PC-3 (cell line): ENCODE measurements around the gene PRKACA. TPM values are rescaled to one million over a fixed set of nuclear protein-coding genes. Genes with fewer than 3 reads are reported as not detected.
A peak's percentile ranks its signal among the peaks of the same experiment; 100 is the strongest.
"Not testable (repeated sequence)": the region's sequence is repeated elsewhere in the genome, so short reads cannot be mapped to it uniquely, and the experiment has no call there.

Source experiments
- ATAC-seq: fragments of 200-7000 bp; cut with Tn5 transposase; 2 replicates; pipeline ENCODE4 v1.9.1; 2020; ENCODE audit warnings: mild to moderate bottlenecking, moderate library complexity
- BruUV-seq: library from RNA; stranded (reverse); fragments of 400-500 nt; replicated peaks from 2 replicates; lab custom pipeline; 2021; lab: Mats Ljungman, UMichigan
- CTCF ChIA-PET: fragments of 300-600 bp; sonication (Branson Sonifier 250); formaldehyde crosslinking; loops from one replicate; lab custom pipeline; 2022; ENCODE audit warnings: antibody characterized with exemption; lab: Charles Lee
- POLR2A ChIA-PET: fragments of 300-600 bp; sonication (Branson Sonifier 250); formaldehyde crosslinking; loops from one replicate; lab custom pipeline; 2022; ENCODE audit warnings: antibody characterized with exemption; ENCODE audit not compliant: unreplicated experiment; lab: Charles Lee
- DNase-seq: peaks from one replicate; pipeline ENCODE4 v3.0.0-alpha.2; 2015
- H2AFZ ChIP-seq: fragments of 300-600 bp; sonication (generic); 2 replicates; pipeline ENCODE4 v1.6.0; 2016; ENCODE audit warnings: antibody characterized with exemption, low read length
- H3F3A ChIP-seq: fragments of 300-600 bp; sonication (generic); one replicate; pipeline ENCODE4 v1.6.0; 2017; ENCODE audit warnings: antibody characterized with exemption, low read length, control low read depth, mild to moderate bottlenecking; ENCODE audit not compliant: unreplicated experiment
- H3K27ac ChIP-seq: fragments of 300-600 bp; sonication (generic); 2 replicates; pipeline ENCODE4 v1.5.1; 2016; ENCODE audit warnings: mild to moderate bottlenecking, low read length
- H3K27me3 ChIP-seq: fragments of 300-600 bp; sonication (generic); 2 replicates; pipeline ENCODE4 v1.6.1; 2016; ENCODE audit warnings: low read length, mixed read lengths
- H3K36me3 ChIP-seq: fragments of 300-600 bp; sonication (generic); 2 replicates; pipeline ENCODE4 v1.6.1; 2016; ENCODE audit warnings: low read depth, mixed run types, low read length, mixed read lengths
- H3K4me1 ChIP-seq: fragments of 300-600 bp; sonication (generic); 2 replicates; pipeline ENCODE4 v1.5.1; 2016; ENCODE audit warnings: low read length; ENCODE audit not compliant: insufficient read depth
- H3K4me2 ChIP-seq: fragments of 300-600 bp; sonication (generic); 2 replicates; pipeline ENCODE4 v1.6.0; 2016; ENCODE audit warnings: low read length
- H3K4me3 ChIP-seq: fragments of 300-600 bp; sonication (generic); 2 replicates; pipeline ENCODE4 v1.5.1; 2016; ENCODE audit warnings: mild to moderate bottlenecking, low read length, mixed read lengths
- H3K79me2 ChIP-seq: fragments of 300-600 bp; sonication (generic); 2 replicates; pipeline ENCODE4 v1.6.1; 2017; ENCODE audit warnings: low read length, mixed read lengths
- H3K9ac ChIP-seq: fragments of 300-600 bp; sonication (generic); 2 replicates; pipeline ENCODE4 v1.6.0; 2016; ENCODE audit warnings: mild to moderate bottlenecking, low read length
- H3K9me2 ChIP-seq: fragments of 300-600 bp; sonication (generic); replicated peaks from 2 replicates; pipeline ENCODE4 v1.6.1; 2016; ENCODE audit warnings: mixed run types, low read length, mixed read lengths
- H3K9me3 ChIP-seq: fragments of 300-600 bp; sonication (generic); 2 replicates; pipeline ENCODE4 v1.6.1; 2016; ENCODE audit warnings: low read length, mixed read lengths
- H4K20me1 ChIP-seq: fragments of 300-600 bp; sonication (generic); 2 replicates; pipeline ENCODE4 v1.6.1; 2016; ENCODE audit warnings: low read length, mixed read lengths
- EZH2 ChIP-seq: fragments of 300-600 bp; sonication (generic); IDR thresholded peaks from one replicate; pipeline ENCODE4 v1.6.1; 2017; ENCODE audit warnings: antibody characterized with exemption, mild to moderate bottlenecking, low read length; ENCODE audit not compliant: unreplicated experiment
- EZH2phosphoT487 ChIP-seq: fragments of 300-600 bp; sonication (generic); IDR thresholded peaks from 2 replicates; pipeline ENCODE4 v1.6.1; 2018; ENCODE audit warnings: mild to moderate bottlenecking, antibody characterized with exemption, low read length, borderline replicate concordance
- intact Hi-C: fragments of 100-400 bp; cut with micrococcal nuclease; formaldehyde crosslinking; loops from 2 replicates; pipeline ENCODE4 v1.9.0; 2023
- total RNA-seq: library from RNA; depleted of rRNA; stranded (reverse); fragments of >200 nt; gene quantifications from 2 replicates; pipeline ENCODE4 v1.2.3, GENCODE V29; 2014
- TF ChIP-seq, protein P1 (sequence below): fragments of 300-600 bp; sonication (generic); conservative IDR thresholded peaks from 2 replicates; pipeline ENCODE4 v1.5.1; 2017; ENCODE audit warnings: antibody characterized with exemption, low read depth, mild to moderate bottlenecking, low read length

The PRKACA gene
- total RNA-seq, 1 experiment from 2014 or later = 50.2 TPM

DNA sequence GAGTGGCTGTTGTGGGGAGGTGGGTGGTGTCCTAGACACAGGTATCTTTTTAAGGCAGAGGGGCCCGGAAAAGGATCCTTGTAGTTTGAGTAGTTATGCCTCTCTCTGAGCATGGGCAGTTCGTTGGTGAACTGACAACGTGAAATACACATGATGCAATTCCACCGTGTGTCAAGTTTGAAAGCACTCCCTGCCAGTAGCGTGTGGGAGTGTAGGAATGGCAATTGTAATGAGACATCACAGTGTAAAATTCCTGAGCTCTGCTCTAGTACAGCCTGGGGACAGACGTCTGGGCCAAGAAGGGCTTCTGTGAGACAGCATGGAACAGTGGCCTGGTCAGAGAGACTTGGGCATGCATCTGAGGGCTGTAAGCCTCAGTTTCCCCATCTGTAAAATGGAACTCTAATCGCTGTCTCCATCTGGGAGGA, 29.2 kb upstream of the PRKACA start:
- Histone ChIP-seq H3K4me3 (no peak overlapping the region), H4K20me1 (no peaks in the 10 kb centered on the region), H3F3A (no peaks in the 10 kb centered on the region), H3K9ac (no peak overlapping the region), H3K36me3 (no peaks in the 10 kb centered on the region), H3K27ac (no peak overlapping the region), H3K9me3 (no peaks in the 10 kb centered on the region), H3K27me3 (no peaks in the 10 kb centered on the region), H3K9me2 (no peaks in the 10 kb centered on the region), H3K4me1 (no peaks in the 10 kb centered on the region), H3K79me2 (no peaks in the 10 kb centered on the region), H2AFZ (no peak overlapping the region), H3K4me2 (no peak overlapping the region)
- intact Hi-C loops = no loop called here
- ChIA-PET CTCF (interaction anchor here (0.8 to 1.0 kb wide), 2 partner anchors 10 to 28 kb away, joined by 3 read pairs; partner anchors contain the start of gene ASF1B), POLR2A (no interaction called here)
- ATAC-seq = no peak
- TF ChIP-seq EZH2 (no peak), EZH2phosphoT487 (no peak)
- TF ChIP-seq, protein P1, sequence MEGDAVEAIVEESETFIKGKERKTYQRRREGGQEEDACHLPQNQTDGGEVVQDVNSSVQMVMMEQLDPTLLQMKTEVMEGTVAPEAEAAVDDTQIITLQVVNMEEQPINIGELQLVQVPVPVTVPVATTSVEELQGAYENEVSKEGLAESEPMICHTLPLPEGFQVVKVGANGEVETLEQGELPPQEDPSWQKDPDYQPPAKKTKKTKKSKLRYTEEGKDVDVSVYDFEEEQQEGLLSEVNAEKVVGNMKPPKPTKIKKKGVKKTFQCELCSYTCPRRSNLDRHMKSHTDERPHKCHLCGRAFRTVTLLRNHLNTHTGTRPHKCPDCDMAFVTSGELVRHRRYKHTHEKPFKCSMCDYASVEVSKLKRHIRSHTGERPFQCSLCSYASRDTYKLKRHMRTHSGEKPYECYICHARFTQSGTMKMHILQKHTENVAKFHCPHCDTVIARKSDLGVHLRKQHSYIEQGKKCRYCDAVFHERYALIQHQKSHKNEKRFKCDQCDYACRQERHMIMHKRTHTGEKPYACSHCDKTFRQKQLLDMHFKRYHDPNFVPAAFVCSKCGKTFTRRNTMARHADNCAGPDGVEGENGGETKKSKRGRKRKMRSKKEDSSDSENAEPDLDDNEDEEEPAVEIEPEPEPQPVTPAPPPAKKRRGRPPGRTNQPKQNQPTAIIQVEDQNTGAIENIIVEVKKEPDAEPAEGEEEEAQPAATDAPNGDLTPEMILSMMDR = no peak
- peak; percentile 16 for DNase-seq
- no TSS peak for BruUV-seq

DNA sequence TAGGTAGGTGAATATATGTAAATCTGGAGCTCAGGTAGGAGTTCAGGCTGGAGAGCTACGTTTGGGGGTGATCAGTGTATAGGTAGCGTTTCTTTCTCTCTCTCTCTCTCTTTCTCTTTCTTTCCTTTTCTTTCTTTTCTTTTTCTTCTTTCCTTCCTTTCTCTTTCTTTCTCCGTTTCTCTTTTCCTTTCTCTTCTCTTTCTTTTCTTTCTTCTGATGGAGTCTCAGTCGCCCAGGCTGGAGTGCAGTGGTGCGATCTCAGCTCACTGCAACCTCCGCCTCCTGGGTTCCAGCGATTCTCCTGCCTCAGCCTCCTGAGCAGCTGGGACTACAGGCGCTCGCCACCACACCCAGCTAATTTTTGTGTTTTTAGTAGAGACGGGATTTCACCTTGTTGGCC, 28.6 kb upstream of the PRKACA start:
- H3K4me1 ChIP-seq, DNase-seq, intact Hi-C loops, H3K9me3 ChIP-seq, BruUV-seq, H3K9ac ChIP-seq, H3K27me3 ChIP-seq, H3K79me2 ChIP-seq, H3K9me2 ChIP-seq, H2AFZ ChIP-seq, H3K4me3 ChIP-seq, H3K36me3 ChIP-seq, H3K27ac ChIP-seq, POLR2A ChIA-PET, ATAC-seq, H3F3A ChIP-seq, H3K4me2 ChIP-seq, H4K20me1 ChIP-seq: not testable (repeated sequence)
- CTCF ChIA-PET = interaction anchor here (1.6 kb wide), 1 partner anchor 10 kb away, joined by 8 read pairs; the partner anchor contains the start of gene ASF1B

DNA sequence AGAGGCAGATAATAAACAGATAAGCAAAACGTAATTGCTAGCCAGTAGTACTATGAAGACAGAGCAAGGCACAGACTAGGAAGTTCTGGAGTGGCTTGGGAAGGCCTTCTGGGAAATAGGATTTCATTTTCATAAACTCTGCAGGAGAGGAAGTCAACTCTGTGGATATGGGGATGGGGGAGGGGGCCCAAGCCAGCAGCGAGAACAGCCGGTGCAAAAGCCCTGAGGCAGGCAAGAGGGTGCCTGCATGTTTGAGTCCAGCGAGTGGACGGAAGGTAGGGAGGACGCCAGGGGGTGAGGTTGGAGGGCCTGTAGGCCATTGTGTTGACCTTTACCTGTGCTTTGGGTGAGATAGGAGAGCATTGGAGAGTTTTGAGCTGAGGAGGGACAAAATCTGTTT, 27.8 kb upstream of the PRKACA start:
- no peaks in the 10 kb centered on the region for H3F3A ChIP-seq
- no peak overlapping the region for H3K9ac ChIP-seq
- no peaks in the 10 kb centered on the region for H4K20me1 ChIP-seq
- no peak overlapping the region for H3K4me2 ChIP-seq
- no peak for ATAC-seq
- no peaks in the 10 kb centered on the region for H3K9me2 ChIP-seq
- CTCF ChIA-PET = interaction anchor here (1.6 kb wide), 1 partner anchor 9 kb away, joined by 8 read pairs; the partner anchor contains the start of gene ASF1B
- TF ChIP-seq, protein P1 = no peak
- TF ChIP-seq EZH2phosphoT487 (no peak), EZH2 (no peak)
- no peak overlapping the region for H3K4me3 ChIP-seq
- BruUV-seq = no TSS peak
- no peak overlapping the region for H2AFZ ChIP-seq
- no peaks in the 10 kb centered on the region for H3K79me2 ChIP-seq
- no peaks in the 10 kb centered on the region for H3K4me1 ChIP-seq
- no peak overlapping the region for H3K27ac ChIP-seq
- no peaks in the 10 kb centered on the region for H3K9me3 ChIP-seq
- intact Hi-C loops = no loop called here
- POLR2A ChIA-PET = no interaction called here
- H3K36me3 ChIP-seq = no peaks in the 10 kb centered on the region
- DNase-seq = no peak
- no peaks in the 10 kb centered on the region for H3K27me3 ChIP-seq
